Bronchial epithelial cell (primary cell): ENCODE measurements around the gene NCMAP. TPM values are rescaled to one million over a fixed set of nuclear protein-coding genes. Genes with fewer than 3 reads are reported as not detected.
A peak's percentile ranks its signal among the peaks of the same experiment; 100 is the strongest.

Experiments used
- DNase-seq: peaks from one replicate; pipeline ENCODE4 v3.0.0-alpha.2; 2010; ENCODE audit warnings: low read depth
- FAIRE-seq: peaks from 2 replicates; lab custom pipeline; 2011; peaks lifted over from hg19 to GRCh38; lab: Jason Lieb, UNC
- H3K27me3 ChIP-seq: 2 replicates; pipeline ENCODE4 v1.5.1; 2011; ENCODE audit warnings: low read length; ENCODE audit not compliant: control insufficient read depth, insufficient read depth
- H3K36me3 ChIP-seq: 2 replicates; pipeline ENCODE4 v1.5.1; 2011; ENCODE audit warnings: low read length; ENCODE audit not compliant: control insufficient read depth, insufficient read depth
- H3K4me3 ChIP-seq: 2 replicates; pipeline ENCODE4 v1.5.1; 2011; ENCODE audit warnings: mild to moderate bottlenecking, low read depth, low read length, control low read depth
- total RNA-seq: library from RNA; depleted of rRNA; stranded (reverse); fragments of >200 nt; gene quantifications from 2 replicates; pipeline ENCODE4 v1.2.1, GENCODE V29; 2014
- TF ChIP-seq, protein P1 (sequence below): IDR thresholded peaks from 2 replicates; pipeline ENCODE4 v1.5.1; 2011; ENCODE audit warnings: mild to moderate bottlenecking, moderate library complexity, low read length, control low read depth, inconsistent platforms; ENCODE audit not compliant: insufficient read depth, severe bottlenecking

NCMAP gene
- total RNA-seq, 1 donor from 2014 or later, result not detected

DNA sequence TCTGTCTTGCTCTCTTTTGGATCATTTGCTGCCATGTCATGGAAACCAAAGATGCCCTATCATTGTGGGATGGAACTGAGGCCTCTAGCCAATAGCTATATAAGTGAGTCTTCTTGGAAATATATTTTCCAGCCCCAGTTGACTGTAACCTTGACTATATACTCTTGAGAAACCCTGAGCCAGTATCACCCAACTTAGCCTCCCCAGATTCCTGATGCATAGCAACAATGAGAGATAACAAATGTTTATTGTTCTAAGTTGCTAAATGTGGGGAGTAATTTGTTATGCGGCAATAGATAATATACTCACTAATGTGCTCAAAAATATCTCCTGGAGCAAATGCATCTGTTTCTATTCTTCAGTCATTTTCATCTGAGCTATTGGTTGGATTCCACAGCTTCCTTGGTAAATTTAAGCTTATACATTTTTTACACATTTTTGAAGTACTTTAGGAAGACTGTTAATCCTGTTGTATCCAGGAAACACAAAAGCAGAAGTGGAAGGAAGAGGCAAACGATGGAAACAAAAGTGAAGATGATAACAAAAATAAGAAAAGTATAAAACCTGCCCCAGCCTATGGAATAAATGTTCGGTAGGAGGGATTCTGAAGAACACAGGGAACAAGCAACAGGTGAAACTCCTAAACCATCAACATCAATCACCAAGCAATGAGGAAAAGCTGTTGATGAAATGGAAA, 80.9 kb downstream of the NCMAP start:
- H3K36me3 ChIP-seq, result no peaks in the 10 kb centered on the region
- DNase-seq (no peak), FAIRE-seq (no peak)
- H3K4me3 ChIP-seq, result no peak overlapping the region
- TF ChIP-seq, protein P1, sequence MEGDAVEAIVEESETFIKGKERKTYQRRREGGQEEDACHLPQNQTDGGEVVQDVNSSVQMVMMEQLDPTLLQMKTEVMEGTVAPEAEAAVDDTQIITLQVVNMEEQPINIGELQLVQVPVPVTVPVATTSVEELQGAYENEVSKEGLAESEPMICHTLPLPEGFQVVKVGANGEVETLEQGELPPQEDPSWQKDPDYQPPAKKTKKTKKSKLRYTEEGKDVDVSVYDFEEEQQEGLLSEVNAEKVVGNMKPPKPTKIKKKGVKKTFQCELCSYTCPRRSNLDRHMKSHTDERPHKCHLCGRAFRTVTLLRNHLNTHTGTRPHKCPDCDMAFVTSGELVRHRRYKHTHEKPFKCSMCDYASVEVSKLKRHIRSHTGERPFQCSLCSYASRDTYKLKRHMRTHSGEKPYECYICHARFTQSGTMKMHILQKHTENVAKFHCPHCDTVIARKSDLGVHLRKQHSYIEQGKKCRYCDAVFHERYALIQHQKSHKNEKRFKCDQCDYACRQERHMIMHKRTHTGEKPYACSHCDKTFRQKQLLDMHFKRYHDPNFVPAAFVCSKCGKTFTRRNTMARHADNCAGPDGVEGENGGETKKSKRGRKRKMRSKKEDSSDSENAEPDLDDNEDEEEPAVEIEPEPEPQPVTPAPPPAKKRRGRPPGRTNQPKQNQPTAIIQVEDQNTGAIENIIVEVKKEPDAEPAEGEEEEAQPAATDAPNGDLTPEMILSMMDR, result no peak
- H3K27me3 ChIP-seq, result no peaks in the 10 kb centered on the region

DNA sequence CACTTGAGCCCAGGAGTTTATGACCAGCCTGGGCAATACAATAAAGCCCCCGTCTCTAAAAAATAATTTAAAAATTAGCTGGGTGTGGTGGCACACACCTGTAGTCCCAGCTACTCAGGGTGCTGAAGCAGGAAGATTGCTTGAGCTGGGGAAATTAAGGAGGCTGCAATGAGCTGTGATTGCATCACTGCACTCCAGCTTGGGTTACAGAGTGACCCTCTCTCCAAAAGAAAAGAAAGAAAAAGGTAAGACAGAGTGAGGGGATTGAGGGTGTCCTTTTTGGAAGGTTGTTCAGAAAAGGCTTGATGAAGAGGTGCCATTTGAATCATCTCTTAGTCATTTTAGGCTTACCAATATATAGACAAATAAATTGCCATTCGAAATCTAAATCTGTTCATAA, 83.2 kb downstream of the NCMAP start:
- H3K36me3 ChIP-seq, result no peaks in the 10 kb centered on the region
- no peak for FAIRE-seq

DNA sequence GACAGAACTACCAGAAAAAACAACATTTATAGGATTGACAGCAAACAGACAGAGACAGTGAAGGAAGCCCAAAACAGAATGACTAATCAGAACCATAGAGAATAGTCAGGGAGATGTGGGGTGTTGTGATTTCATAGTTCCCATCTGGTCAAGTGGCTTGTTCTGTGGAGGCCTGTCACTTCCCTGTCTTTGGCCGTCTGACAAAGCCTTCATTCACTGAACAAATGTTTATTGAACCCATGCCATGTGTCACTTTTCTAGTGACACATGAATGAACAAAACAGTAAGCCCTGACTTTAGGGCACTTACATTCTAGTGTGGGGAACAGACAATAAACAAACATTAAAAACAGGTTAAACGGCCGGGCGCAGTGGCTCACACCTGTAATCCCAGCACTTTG, 84.0 kb downstream of the NCMAP start:
- TF ChIP-seq, protein P1, result no peak
- H3K27me3 ChIP-seq, result no peaks in the 10 kb centered on the region
- H3K4me3 ChIP-seq, result no peak overlapping the region
- no peaks in the 10 kb centered on the region for H3K36me3 ChIP-seq
- FAIRE-seq, result no peak
- peak; percentile 25 for DNase-seq

More for the DNA sequence above, 83.2 kb downstream of the NCMAP start:
- Histone ChIP-seq H3K27me3 (no peaks in the 10 kb centered on the region), H3K4me3 (no peak overlapping the region)
- TF ChIP-seq, protein P1, result no peak
- no peak for DNase-seq

DNA sequence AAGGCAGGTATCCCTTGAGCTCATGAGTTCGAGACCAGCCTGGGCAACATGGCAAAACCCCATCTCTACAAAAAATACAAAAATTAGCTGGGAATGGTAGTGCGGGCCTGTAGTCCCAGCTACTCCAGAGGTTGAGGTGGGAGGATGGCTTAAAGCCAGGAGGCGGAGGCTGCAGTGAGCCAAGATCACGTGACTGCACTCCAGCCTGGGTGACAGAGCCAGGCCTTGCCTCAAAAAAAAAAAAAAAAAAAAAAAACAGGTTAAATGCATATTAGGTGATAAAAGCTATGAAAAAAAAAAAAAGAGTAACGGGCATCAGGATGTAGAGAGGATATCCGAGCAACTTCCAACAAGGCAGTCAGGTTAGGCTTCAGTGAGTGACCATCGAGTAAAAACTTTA, 84.4 kb downstream of the NCMAP start:
- Histone ChIP-seq H3K4me3 (no peak overlapping the region), H3K36me3 (no peaks in the 10 kb centered on the region), H3K27me3 (no peaks in the 10 kb centered on the region)
- FAIRE-seq (no peak), DNase-seq (no peak)
- TF ChIP-seq, protein P1, result no peak

DNA sequence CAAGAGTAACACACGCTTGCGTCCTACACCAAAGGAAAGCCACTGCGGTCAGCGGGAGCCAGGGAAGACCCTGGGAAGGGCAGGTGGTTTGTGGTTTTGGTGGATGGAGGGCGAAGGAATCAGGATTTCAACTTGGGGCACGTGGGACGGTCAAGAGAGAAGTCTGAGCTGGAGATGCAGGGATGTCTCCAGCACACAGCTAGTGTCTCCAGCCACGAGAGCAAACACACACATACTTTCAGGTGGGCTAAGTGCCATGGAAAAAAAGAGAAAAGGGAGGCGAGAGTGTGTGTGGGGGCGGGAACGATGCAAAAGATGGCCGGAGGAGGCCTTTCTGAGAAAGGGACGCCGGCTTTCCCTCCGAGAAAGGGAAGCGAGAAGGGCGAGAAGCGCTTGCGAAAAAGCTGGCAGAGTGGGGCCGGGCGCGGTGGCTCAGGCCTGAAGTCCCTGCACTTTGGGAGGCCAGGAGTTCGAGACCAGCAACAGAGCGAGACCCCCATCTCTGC, 85.8 kb downstream of the NCMAP start:
- FAIRE-seq (no peak), DNase-seq (no peak)
- TF ChIP-seq, protein P1, result no peak
- Histone ChIP-seq H3K27me3 (no peaks in the 10 kb centered on the region), H3K4me3 (peak overlapping the region; percentile 39), H3K36me3 (peaks cover 4% of the 10 kb centered on the region)
